ENCODE results near the gene LCA5L.
A peak's percentile ranks its signal among the peaks of the same experiment; 100 is the strongest.

LCA5L gene

DNA sequence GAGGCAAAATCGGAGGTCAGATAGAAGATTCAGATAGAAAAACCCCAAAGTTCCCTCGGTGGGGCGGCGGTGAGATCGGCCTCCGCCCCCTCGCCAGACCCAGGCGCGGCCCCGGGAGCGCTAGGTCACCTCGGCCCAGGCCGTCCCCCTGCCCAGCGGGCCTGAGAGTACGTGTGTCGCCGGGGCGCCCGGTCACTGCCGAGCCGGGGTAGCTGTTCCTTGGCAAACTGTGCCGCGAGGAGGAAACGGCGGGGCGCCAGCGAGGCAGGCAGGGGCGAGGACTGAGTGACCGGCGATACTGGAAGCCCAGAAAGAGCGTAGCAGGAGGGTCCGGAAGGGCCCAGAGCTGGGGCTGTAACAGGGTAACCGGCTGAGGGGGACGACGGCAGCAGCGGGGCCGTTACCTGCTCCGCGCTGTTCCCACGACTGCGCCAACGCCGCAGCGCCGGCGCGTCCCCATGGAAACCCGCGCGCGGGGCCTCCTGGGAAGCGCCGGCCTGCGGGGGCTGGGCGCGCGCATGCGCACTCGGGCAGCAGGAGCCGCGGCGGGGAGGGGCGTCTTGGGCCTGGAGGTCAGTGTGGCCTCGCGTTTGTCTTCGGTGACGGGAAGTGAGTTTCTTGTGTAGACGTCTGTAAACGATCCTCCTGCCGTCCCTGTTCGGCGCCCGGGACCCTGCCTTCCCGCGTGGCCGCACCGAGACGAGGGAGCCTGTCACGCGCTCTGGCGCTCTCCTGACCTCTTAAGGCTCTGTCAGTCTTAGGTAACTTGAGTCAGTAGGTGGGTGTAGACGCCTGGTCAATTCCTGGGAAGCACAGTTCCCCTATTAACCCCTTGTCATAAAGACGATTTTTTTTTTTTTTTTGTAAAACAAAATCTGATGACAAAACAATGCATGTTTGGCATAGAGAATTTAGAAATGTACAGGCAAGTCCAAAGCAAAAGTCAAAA is at the start of gene LCA5L:
Gene LCA5L (minus strand): TSS at position 458 of the 949 bp plus-strand sequence. CDS start 17,285 bp downstream, outside the sequence.
- peak; percentile 74 to 79 for DNase-seq (ENCODE audit: low read depth in 2 of 2)

DNA sequence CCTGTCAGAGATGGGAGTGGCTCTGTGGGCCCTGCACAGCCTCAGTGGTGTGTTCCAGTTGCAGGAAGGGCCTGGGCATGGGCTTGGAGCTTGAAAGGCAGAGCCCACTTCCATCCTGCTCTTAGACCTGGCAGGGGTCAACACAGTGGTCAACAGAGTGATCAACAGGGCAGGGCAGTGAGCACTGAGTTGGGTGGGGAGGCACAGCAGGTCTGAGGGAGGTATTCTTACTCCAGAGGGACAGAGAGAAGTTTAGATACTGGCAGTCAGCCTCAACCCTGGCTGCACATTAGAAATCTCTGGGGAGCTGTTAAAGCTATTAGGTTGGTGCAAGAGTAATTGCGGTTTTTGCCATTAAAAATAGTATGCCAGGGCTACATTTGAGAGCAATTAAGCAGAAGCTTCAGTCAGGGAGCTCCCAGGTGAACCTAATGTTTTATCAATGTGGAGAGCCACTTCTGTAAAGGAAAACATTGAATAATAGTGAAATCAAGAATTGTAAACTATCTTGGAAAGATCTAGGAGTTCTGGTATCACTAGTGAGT is 43.9 kb upstream of the LCA5L start:
- DNase-seq (ENCODE audit: low read depth in 2 of 2): no peak

DNA sequence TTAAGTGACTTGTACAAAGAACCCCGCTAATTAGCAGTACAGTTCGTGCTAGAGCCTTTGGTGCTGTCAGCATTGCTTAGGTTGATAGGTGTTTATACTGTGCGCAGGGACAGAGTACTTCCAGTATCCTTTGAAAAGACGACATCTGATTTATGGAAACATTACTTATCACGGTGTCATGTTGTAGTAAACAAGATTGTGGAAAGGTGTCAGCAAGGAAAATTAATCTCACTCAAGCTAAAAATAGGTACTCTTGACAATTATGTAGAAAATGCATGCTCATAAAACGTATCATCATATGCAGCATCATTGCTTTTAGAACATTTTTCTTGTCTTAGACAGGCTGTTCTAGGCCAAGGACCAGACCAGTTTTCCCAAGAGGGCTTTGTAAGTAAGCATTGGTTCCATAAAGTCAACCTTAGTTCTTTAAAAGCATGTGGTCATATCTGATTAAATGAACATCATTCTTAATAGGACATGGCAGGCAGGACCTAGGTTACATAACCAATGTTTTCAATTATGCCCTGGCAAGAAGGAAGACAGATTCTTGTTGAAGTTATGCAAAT is 39.2 kb upstream of the LCA5L start:
- no peak for DNase-seq (ENCODE audit: low read depth in 2 of 2)

DNA sequence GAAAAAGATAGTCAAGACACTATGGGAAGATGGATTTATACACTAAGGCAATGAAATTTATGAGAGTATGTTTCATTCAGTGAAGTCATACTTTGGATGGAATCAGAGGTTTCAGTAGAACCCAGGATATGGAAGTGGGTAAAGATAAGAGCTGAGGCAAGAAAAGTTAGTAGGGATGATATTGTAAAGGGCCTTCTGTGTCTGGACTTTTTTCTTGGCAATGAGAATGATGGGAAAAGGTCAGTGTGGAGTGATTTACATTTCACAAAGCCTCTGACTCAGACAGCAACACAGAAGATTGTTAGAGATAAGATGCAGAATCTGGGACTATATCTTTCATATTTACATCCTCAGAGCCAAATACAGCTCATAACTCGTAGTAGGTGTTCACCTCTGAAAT is 38.3 kb upstream of the LCA5L start:
- DNase-seq (ENCODE audit: low read depth in 2 of 2): no peak

DNA sequence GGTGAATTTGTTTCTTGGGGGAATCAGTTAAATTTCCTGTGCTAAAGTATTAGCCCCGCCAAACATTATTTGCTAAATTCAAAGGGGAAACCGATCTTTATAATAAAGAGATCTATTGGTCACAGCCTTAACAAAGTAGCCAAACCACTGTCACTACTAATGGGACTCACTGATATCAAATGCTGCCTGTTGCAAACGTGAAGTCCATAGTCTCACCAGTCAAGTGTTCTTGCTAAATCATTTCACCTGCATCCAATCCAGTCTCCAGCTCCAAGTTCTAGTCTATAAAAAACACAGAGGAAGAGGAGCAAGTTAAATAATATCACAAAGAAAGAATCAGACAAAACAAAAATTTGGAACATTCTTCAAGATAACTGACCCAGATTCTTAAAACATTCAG is 36.3 kb upstream of the LCA5L start:
- DNase-seq (ENCODE audit: low read depth in 2 of 2): no peak

DNA sequence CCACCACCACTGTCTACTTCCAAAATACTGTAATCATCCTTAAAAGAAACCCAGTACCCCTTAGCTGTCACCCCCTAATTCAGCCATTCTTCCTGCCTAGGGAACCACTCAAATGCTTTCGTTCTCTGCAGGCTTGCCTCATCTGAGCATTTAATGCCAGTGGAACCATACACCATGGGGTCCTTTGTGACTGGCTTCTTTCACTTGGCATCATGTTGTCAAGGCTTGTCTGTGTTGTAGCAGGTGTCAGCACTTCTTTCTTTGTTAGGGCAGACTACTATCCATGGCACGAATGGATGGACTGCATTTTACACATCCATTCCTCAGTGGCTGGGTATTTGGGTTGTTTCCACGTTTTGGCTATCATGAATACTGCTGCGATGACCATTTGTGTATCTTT is 34.7 kb upstream of the LCA5L start:
- DNase-seq (ENCODE audit: low read depth in 2 of 2): no peak

DNA sequence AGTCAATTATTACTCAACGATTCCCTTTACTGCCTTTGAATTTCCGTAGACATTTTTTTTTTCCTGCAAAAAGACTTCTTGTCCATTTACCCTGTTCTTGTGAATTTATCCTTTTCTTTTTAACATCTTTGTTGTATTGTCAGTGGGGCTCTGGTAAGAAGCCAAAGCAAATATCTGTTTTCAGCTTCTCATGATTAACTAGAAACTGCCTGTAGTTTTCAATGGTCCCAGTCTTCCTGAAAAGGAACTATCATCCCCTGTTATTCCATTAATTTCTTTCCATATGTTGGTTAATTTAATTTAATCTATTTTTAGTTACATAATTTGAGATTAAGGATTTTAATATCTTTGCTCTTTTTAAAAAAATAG is 34.2 kb upstream of the LCA5L start:
- no peak for DNase-seq (ENCODE audit: low read depth in 2 of 2)

DNA sequence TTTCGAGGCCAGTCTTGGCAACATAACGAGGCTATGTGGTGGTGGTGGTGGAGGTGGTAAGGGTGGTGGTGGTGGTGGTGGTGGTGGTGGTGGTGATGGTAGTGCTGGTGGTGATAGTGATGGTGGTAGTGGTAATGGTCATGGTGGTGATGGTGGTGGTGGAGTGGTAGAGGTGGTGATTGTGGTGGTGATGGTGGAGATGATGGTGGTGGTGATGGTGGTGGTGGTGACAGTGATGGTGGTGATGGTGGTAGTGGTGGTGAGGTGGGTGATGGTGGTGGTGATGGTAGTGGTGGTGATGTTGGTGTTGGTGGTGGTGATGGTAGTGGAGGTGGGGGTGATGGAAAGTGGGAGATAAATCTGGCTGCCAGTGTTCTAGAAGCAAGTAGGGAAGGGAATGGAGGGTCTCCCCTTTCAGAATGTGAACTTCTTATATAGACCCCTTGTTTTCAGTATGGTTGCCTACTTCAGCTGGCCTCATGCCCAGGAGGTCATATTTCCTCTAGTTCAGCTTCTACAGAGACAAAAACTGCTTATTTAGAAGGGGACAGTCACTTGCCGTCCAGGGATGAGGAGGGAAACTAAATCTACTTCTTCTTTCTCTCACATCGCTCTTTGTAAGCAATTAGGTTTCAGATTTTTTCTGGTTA is 33.7 kb upstream of the LCA5L start:
- DNase-seq (ENCODE audit: low read depth in 2 of 2): no peak

DNA sequence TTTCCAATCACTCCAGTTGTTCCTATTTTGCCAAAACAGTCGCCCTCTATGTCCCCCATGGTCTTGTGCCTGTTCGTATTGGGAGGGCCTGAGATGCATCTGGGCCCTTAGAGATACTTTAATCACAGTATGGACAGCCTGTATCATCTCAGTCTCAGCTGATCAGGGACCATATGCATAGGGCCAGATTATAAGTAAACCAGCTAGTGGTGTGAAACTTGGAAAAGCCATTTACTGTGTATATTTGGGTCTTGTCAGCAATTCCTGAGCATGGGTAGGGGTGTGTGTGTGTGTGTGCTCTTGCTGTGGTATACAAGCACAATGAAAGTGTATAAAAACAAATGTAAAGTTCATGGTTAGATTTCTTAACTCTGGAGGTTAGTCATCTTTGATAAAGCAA is 29.0 kb upstream of the LCA5L start:
- DNase-seq (ENCODE audit: low read depth in 2 of 2): no peak

DNA sequence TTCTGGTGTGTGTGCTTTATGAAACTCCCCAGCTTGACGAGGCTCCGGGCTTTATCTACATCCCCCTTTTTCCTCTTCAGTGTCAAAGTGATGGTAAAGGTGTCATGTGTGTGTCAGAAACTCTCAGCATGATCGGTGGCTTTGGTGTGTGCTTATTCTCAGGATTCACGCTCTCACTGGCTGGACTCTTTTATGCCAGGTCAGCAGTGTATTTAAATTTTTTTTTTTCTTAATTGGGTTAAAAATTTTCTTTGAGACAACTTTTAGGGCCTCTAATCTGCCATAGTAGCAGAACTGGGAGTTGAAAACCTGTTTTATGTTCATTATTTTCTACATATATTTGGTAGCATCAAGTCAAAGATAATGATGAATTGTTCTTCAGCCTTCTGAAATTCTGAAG is 27.2 kb upstream of the LCA5L start:
- no peak for DNase-seq (ENCODE audit: low read depth in 2 of 2)

DNA sequence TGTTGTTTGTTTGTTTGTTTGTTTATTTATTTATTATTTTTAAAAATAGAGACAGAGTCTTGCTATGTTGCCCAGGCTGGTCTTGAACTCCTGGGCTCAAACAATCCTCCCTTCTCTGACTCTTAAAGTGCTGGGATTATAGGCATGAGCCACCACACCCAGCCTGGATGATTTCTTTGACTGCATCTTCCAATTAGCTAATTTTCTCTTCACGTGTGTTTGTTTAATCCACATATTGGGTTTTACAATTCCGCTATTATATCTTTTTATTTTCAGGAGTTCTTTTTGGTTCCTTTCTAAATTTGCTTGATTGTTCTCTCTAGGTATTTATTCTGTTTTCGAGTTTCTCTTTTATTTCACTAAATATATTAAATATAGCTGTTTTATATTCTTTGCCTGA is 26.0 kb upstream of the LCA5L start:
- DNase-seq (ENCODE audit: low read depth in 2 of 2): no peak

DNA sequence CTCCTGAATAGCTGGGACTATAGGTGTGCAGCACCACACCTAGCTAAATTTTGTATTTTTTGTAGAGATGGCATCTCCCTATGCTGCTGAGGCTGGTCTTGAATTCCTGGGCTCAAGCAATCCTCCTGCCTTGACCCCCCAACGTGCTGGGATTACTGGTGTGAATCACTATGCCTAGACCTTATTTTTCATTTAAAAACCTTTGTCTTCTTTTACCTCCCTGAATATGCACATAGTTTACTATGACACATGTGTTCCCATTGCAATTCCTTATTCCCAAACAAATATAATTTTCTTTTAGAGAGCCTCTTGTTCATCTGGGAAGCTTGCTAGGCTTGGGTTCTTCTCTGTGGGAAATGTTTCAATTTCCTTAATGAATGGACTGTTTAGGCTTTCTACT is 23.0 kb upstream of the LCA5L start:
- DNase-seq (ENCODE audit: low read depth in 2 of 2): no peak

DNA sequence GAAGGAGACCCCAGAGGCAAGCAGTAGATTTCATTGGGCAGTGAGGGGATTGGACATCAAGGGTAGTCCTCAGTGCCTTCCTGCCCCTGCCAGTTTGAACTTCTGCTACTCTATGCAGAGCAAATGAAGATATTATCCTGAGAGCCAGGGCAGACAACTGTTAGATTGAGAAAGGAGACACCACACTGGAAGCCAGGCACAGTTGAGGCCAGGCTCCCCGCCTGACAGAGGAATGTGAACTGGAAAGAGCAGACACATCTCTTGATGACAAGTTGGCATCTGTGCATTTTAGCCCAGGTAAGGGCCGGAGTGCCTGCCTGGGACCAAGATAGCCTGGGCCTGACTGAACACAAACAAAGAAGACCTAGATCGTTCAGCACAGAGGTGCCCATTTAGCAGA is 22.2 kb upstream of the LCA5L start:
- DNase-seq (ENCODE audit: low read depth in 2 of 2): no peak

DNA sequence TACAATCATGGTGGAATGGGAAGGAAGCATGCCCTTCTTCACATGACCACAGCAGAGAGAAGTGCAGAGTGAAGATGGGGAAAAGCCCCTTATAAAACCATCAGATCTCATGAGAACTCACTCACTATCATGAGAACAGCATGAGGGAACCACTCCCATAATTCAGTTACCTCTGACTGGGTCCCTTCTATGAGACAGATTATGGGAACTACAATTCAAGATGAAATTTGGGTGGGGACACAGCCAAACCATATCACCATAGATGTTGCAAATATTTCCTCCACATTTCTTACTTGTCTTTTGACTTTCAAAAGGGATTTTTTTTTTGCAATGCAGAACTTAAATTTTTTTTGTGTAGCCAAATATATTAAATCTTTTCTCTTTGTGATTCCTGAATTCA is 21.0 kb upstream of the LCA5L start:
- DNase-seq (ENCODE audit: low read depth in 2 of 2): no peak

DNA sequence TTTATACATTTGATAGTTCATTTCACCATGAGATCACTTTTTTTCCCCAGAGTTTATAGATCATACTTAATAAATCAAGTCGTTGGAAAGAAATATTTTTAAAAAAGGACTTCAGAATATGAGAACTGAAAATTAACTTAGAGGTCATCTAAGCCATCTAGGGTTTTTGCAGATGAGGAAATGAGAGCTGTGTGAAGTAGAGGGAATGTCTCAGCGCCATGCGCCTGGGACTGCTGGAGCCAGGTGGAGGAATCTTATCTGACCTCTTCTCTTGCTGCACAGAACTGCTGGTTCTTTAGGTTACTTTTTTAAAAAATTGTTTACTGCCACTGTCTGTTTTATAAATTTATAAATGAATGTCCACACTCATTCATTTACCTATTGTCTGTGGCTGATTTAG is 17.7 kb upstream of the LCA5L start:
- no peak for DNase-seq (ENCODE audit: low read depth in 2 of 2)

DNA sequence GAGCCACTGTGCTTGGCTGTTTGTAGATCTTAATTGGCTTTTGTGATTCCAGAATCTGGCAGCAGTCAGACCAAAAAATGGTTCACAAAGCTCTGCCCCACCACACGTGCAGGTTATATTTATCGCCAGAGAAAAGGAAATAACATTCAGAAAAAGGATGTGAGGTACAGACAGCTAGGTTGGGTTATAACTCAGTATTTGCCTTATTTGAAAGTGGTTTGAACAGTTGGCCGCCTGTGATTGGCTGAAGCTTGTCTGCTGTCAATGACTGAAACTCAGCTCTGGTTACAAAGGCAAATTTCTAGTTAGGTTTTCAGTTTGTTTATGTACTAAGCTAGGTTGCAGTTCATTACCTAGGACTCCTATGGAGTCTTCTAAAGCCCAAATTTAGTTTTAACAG is 15.8 kb upstream of the LCA5L start:
- DNase-seq (ENCODE audit: low read depth in 2 of 2): no peak

DNA sequence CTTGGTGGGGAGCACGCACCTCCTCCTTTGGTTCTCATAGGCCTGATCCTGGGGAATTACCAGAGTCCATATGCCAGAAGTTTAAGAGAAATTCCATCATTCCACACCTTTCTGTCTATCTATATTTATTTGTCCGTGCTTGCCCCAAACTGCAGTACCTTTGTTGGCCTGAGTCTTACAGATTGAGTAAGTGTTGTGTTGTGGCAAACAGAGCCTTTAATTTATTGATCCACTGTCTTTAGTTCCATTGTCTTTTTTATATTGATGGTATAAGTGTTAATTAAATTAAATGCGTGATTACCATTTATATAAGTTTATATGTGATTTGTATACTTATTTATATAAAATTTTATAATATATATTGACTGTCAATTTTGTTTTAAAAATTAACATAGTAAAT is 11.1 kb upstream of the LCA5L start:
- DNase-seq (ENCODE audit: low read depth in 2 of 2): no peak

DNA sequence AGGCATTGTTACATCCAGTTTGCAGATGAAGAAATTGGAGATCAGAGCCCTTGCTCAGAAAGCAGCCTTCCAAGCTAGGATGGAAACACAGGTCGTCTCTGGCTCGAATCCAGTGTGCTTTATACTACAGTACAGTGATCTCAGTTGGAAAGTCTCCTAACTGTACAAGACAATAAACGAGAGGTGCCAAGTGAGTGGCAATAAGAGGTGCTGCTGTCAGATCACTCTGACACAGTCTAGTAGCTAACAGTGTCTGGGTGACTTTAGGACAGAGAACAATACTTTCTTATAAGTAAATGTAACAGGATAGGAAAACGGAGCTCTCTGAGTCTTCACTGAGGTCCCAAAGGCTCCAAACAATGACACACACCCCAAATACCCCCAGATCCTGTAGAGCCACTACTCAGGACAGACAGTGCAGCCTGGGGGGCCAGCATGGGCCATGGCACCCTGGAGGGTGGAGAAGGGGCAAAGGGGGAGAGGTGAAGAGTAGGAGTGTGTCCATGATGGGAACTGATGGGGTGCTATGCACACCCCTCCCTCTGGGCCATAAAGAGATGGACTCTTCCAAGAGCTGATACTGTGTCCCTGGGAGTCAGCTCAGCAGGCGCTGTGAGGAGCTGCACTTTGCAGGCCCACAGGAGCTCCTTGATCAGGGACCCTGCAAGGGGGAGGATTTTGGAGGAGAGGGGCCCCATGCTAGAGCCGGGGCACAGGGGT is 9.5 kb upstream of the LCA5L start:
- no peak for DNase-seq (ENCODE audit: low read depth in 2 of 2)

DNA sequence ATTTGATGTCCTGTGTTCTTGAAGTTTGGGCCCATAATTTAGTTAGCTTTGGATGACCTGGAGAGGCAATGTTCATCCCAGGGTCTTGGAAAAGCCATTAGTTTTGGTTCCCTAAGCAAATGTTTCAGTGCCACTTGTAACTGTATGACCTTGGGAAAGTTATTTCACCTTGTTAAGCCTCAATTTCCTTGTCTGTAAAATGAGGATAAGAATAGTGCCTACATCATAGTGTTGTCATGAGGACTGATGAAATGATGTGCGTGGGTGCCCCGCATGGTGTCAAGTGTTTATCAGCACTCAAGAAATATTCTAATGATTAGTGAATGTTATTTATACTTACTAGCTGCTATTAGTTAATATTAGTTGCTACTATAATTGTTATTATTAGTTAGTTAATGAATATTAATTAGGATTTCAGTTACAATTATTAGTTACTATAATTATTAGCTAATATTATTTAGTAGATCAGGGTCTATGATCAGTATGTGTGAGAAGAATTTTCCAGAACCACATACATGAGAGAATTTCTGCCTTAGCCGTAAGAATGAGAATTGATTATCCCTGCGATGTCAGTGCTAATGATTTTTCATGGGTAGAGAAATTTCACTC is 8.1 kb upstream of the LCA5L start:
- DNase-seq (ENCODE audit: low read depth in 2 of 2): no peak

DNA sequence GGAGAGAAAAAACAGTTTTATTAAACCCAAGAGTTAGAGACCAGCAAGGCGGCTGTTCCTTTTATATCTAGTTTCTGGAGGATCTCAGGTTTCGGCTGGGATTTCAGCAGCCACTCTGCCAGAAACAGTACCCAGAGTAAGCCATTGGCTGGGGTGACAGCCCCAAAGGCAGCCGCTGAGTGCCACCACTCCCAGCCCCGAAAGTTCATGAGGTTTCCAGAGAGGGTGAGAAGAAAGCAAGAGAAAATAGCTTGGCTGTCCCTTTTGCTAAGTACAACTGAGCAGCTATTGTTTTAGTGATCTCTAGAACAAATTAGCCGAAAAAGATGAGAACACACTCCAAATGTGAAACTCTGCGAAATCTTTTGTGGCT is 7.4 kb upstream of the LCA5L start:
- no peak for DNase-seq (ENCODE audit: low read depth in 2 of 2)

DNA sequence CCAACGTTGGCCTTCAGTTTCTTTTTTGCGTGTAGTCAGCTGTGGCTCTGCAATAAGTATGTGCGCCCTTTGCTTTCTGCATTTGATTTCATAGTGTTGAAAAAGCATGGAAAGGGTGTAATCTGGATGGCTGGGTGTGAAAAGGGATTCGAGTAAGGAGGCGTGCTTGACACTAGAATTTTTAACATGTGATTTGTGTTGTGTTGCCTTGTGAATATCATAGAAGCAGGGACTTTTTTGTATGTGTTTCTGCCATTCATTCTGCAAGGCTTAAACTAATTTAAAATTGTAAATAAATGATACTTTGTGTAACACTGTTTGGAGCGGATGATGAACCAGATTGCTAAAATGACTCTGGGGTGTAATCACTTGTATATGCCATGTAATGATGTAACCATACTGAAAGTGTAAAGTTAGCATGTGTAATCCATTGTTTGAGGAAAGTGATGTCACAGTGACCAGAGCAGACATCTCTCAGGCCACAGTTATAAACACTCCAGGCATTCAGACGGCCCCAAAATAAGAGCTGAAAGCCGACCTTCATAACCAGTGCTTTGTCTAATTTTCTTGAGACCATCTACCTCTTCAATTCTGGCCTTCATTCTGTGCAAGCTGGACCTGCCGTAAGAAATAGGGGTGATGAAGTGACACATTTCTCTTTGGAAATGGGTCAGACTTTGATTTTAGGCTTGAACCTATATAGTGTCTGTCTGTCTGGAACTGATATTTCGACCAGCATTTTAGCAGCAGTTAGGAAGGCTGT is 6.8 kb upstream of the LCA5L start:
- DNase-seq (ENCODE audit: low read depth in 2 of 2): no peak

Data from stimulated activated CD4-positive, alpha-beta T cell treated with anti-CD3 and anti-CD28 coated beads, Interleukin-1b, Interleukin-23, amount 100 ng/mL, for 1 hour (primary cell).